A673 (cell line): Measurements from ENCODE around the gene FAM32A. TPM values are rescaled to one million over a fixed set of nuclear protein-coding genes. Genes with fewer than 3 reads are reported as not detected.

Source experiments
- BruUV-seq: library from RNA; stranded (reverse); fragments of 400-500 nt; replicated peaks from 2 replicates; lab custom pipeline; 2021; lab: Mats Ljungman, UMichigan
- CTCF ChIA-PET: fragments of 300-600 bp; sonication (Branson Sonifier 250); formaldehyde crosslinking; loops from one replicate; lab custom pipeline; 2022; ENCODE audit warnings: antibody characterized with exemption; lab: Charles Lee
- POLR2A ChIA-PET: fragments of 300-600 bp; sonication (Branson Sonifier 250); formaldehyde crosslinking; loops from one replicate; lab custom pipeline; 2022; ENCODE audit warnings: antibody characterized with exemption; ENCODE audit not compliant: low non-redundant PET; lab: Charles Lee
- DNase-seq: peaks from one replicate; pipeline ENCODE4 v3.0.0-alpha.2; 2015; ENCODE audit warnings: low spot score
- H3K27ac ChIP-seq: fragments of 200-600 bp; sonication (generic); 2 replicates; pipeline ENCODE4 v1.5.1; 2016; ENCODE audit warnings: mixed run types, low read depth, mild to moderate bottlenecking, mixed read lengths, antibody characterized with exemption, low read length; ENCODE audit not compliant: poor library complexity, severe bottlenecking
- H3K27me3 ChIP-seq: fragments of 200-600 bp; sonication (generic); replicated peaks from 2 replicates; pipeline ENCODE4 v1.6.1; 2017; ENCODE audit warnings: mixed run types, low read depth, mild to moderate bottlenecking, mixed read lengths, antibody characterized with exemption, low read length; ENCODE audit not compliant: insufficient read depth, poor library complexity
- H3K36me3 ChIP-seq: fragments of 200-600 bp; sonication (generic); 2 replicates; pipeline ENCODE4 v1.6.1; 2016; ENCODE audit warnings: mixed run types, mild to moderate bottlenecking, mixed read lengths, antibody characterized with exemption, low read length; ENCODE audit not compliant: insufficient read depth, poor library complexity, severe bottlenecking
- H3K4me1 ChIP-seq: fragments of 200-600 bp; sonication (generic); 2 replicates; pipeline ENCODE4 v1.6.1; 2017; ENCODE audit warnings: mixed run types, mild to moderate bottlenecking, mixed read lengths, antibody characterized with exemption, low read length; ENCODE audit not compliant: insufficient read depth, poor library complexity, severe bottlenecking
- H3K4me3 ChIP-seq: fragments of 200-600 bp; sonication (generic); 2 replicates; pipeline ENCODE4 v1.5.1; 2016; ENCODE audit warnings: low read depth, mixed run types, mild to moderate bottlenecking, mixed read lengths, low read length; ENCODE audit not compliant: poor library complexity, severe bottlenecking
- H3K9me3 ChIP-seq: fragments of 200-600 bp; sonication (generic); 2 replicates; pipeline ENCODE4 v1.6.1; 2016; ENCODE audit warnings: mixed run types, low read depth, mild to moderate bottlenecking, mixed read lengths, antibody characterized with exemption, low read length; ENCODE audit not compliant: poor library complexity, severe bottlenecking
- EZH2 ChIP-seq: fragments of 200-600 bp; sonication (generic); IDR thresholded peaks from 2 replicates; pipeline ENCODE4 v1.6.1; 2017; ENCODE audit warnings: borderline replicate concordance, low read depth, mild to moderate bottlenecking, mixed read lengths, antibody characterized with exemption, low read length; ENCODE audit not compliant: poor library complexity, severe bottlenecking
- intact Hi-C: fragments of 100-400 bp; cut with micrococcal nuclease; formaldehyde crosslinking; loops from one replicate; pipeline ENCODE4 v1.10.0; 2022; ENCODE audit not compliant: unreplicated experiment
- total RNA-seq: library from RNA; stranded (reverse); gene quantifications from 2 replicates; pipeline ENCODE4 v1.2.3, GENCODE V29; 2021
- TF ChIP-seq, protein P1 (sequence below): fragments of 300-800, 200-600 bp; sonication (generic); conservative IDR thresholded peaks from 2 replicates; pipeline ENCODE4 v1.5.1; 2017; ENCODE audit warnings: low read depth, mild to moderate bottlenecking, antibody characterized with exemption, low read length, moderate library complexity, mixed read lengths

The FAM32A gene
- total RNA-seq, 1 experiment from 2014 or later, result 93.2 TPM

- Histone ChIP-seq H3K27ac (no peak overlapping the region), H3K36me3 (no peaks in the 10 kb centered on the region), H3K27me3 (no peaks in the 10 kb centered on the region), H3K4me1 (no peaks in the 10 kb centered on the region), H3K9me3 (no peaks in the 10 kb centered on the region), H3K4me3 (no peak overlapping the region)
- POLR2A ChIA-PET, result no interaction called here
- BruUV-seq, result no TSS peak
- no peak for TF ChIP-seq EZH2
- TF ChIP-seq, protein P1, sequence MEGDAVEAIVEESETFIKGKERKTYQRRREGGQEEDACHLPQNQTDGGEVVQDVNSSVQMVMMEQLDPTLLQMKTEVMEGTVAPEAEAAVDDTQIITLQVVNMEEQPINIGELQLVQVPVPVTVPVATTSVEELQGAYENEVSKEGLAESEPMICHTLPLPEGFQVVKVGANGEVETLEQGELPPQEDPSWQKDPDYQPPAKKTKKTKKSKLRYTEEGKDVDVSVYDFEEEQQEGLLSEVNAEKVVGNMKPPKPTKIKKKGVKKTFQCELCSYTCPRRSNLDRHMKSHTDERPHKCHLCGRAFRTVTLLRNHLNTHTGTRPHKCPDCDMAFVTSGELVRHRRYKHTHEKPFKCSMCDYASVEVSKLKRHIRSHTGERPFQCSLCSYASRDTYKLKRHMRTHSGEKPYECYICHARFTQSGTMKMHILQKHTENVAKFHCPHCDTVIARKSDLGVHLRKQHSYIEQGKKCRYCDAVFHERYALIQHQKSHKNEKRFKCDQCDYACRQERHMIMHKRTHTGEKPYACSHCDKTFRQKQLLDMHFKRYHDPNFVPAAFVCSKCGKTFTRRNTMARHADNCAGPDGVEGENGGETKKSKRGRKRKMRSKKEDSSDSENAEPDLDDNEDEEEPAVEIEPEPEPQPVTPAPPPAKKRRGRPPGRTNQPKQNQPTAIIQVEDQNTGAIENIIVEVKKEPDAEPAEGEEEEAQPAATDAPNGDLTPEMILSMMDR, result no peak
- intact Hi-C loops, result no loop called here
- no peak for DNase-seq
- CTCF ChIA-PET, result no interaction called here
Observed at GRCh38 chr19:16139752-16140151, 45.5 kb upstream of the FAM32A start.

- Histone ChIP-seq H3K27me3 (no peaks in the 10 kb centered on the region), H3K4me1 (no peaks in the 10 kb centered on the region), H3K9me3 (no peaks in the 10 kb centered on the region), H3K4me3 (no peak overlapping the region), H3K27ac (no peak overlapping the region), H3K36me3 (no peaks in the 10 kb centered on the region)
- ChIA-PET CTCF (no interaction called here), POLR2A (no interaction called here)
- no peak for DNase-seq
- BruUV-seq, result no TSS peak
- TF ChIP-seq, protein P1, result no peak
- no peak for TF ChIP-seq EZH2
- intact Hi-C loops, result no loop called here
Observed at GRCh38 chr19:16141043-16141442, 44.2 kb upstream of the FAM32A start.

GRCh38 chr19:16142032-16142580, 43.1 kb upstream of the FAM32A start:
- H3K9me3 ChIP-seq, result no peaks in the 10 kb centered on the region
- H3K4me3 ChIP-seq, result no peak overlapping the region
- TF ChIP-seq, protein P1, result no peak
- TF ChIP-seq EZH2, result no peak
- ChIA-PET POLR2A (no interaction called here), CTCF (no interaction called here)
- no peak for DNase-seq
- no peaks in the 10 kb centered on the region for H3K27me3 ChIP-seq
- H3K27ac ChIP-seq, result no peak overlapping the region
- intact Hi-C loops, result no loop called here
- no peaks in the 10 kb centered on the region for H3K36me3 ChIP-seq
- no TSS peak for BruUV-seq
- no peaks in the 10 kb centered on the region for H3K4me1 ChIP-seq
